NCI-H345 (cell line): Measurements from ENCODE around the gene CD63.
A peak's percentile ranks its signal among the peaks of the same experiment; 100 is the strongest.
"Not testable (repeated sequence)": the region's sequence is repeated elsewhere in the genome, so short reads cannot be mapped to it uniquely, and the experiment has no call there.

Experiments used
- DNase-seq: peaks from one replicate; lab custom pipeline; 2025; lab: John Stamatoyannopoulos, UW

CD63 gene

GRCh38 chr12:55728939-55729818 lies at the start of gene CD63:
Gene CD63 (minus strand): TSS chr12:55729009. CDS start chr12:55728341, 668 bp downstream.
- DNase-seq = peak; percentile 89

DNA sequence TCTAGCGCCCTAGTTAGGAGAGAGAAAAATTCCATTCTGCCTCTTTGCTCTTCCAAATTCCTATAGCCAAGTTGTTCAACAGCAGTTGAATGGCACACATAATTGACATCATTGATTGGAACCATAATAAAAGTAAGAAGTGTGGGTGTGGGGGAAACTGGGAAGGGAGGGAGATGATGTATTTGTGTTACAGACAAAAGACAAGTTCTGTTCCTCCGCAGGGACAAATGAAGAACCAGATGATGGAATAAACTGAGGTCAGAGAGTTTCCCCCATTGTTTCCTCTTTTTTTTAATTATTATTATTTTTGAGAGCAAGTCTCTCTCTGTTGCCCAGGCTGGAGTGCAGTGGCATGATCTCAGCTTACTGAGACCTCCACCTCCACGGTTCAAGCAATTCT lies 49.0 kb upstream of the CD63 start:
- no peak for DNase-seq

DNA sequence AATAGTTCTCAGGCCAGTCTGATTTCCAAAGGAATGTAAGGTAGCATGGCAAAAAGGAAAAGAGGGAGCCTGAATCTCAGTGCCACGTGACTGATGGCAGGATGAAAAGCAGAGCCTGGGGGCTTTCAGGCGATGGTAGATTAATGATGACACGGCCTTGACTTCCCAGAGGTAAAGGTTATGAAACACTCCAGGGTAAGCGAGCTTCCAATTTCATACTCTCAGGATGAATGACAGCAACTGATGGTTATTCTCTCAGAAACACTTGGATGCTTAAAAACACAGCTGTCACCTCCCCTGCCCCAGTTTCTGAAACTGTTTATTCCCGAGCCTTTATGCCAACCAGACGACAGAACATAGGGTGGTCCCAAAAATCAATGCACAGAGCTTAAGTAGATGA lies 42.9 kb upstream of the CD63 start:
- DNase-seq = no peak

DNA sequence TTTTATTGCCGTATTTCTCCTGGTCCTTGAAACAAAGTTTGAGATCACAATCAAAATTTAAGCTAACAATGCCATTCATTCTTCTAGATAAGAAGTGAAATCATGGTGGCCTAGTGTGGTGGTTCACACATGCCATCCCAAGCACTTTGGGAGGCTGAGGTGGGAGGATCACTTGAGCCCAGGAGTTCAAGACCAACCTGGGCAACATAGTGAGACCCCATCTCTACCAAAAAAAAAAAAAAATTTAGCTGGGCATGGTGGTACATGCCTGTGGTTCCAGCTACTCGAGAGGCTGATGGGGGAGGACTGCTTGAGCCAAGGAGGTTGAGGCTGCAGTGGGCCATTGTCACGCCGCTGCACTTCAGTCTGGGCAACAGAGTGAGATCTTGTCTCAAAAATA lies 38.3 kb upstream of the CD63 start:
- DNase-seq = no peak

DNA sequence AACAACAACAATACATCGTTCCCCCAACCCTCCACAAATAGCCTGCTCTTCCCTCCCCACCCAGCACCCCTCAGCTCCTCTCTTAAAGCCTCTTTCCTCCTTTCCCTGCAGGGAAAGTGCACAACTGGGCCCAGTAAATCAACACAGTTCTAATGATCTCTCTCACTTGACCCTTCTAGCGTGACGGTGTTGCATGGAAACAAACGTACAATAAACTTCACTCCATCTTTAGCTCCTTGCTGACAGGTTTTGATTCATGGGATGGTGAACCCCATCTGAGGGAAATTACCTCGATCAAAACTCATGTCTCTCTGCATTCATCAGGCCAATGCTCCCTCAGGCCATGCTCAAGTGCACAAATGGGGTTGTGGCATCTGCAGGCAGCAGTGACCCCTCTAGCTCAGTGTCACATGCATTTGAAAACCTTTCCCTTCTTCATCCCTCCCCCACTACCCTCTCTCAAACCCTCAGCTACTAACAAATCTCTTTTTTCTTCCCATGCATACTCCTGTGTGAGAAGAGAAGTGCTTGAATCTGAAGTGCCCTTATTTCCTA lies 37.0 kb upstream of the CD63 start:
- DNase-seq = peak; percentile 25

GRCh38 chr12:55762646-55763045 lies 33.8 kb upstream of the CD63 start:
- no peak for DNase-seq

DNA sequence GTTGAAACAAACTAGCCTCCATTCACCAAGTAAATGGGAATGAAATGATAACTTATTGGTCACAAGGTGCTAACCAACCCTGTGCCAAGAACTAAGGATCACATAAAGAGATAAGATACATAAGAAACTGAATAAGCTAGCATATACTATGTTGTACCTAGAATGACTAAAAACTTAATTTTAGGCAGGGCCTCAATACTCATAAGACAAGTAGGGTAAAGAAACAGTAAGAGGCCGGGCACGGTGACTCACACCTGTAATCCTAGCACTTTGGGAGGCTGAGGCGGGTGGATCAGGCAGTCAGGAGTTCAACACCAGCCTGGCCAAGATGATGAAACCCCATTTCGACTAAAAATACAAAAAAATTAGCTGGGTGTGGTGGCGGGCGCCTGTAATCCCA lies 31.9 kb upstream of the CD63 start:
- no peak for DNase-seq

GRCh38 chr12:55758575-55758974 lies 29.8 kb upstream of the CD63 start:
- not testable (repeated sequence) for DNase-seq

DNA sequence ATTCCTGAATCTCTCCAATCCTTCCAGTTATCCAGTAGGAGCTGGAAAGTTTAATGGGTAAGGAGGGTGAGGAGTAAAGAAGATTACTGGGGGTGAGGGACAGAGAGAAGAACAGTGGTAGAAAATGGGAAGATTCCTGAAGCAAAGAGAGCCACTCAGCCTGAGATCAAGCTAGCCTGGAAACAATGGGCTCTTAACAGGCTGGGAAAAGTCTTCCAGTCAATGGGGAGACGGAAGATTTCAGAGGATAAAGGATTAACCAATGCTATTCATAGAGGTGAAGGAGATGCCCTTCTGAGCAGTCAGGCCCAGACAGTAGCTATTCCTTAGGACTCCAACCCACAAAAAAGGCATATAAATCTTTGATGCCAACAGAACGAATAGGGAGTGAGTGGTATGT lies 28.9 kb upstream of the CD63 start:
- DNase-seq = no peak

GRCh38 chr12:55755246-55755645 lies 26.4 kb upstream of the CD63 start:
- DNase-seq = no peak

DNA sequence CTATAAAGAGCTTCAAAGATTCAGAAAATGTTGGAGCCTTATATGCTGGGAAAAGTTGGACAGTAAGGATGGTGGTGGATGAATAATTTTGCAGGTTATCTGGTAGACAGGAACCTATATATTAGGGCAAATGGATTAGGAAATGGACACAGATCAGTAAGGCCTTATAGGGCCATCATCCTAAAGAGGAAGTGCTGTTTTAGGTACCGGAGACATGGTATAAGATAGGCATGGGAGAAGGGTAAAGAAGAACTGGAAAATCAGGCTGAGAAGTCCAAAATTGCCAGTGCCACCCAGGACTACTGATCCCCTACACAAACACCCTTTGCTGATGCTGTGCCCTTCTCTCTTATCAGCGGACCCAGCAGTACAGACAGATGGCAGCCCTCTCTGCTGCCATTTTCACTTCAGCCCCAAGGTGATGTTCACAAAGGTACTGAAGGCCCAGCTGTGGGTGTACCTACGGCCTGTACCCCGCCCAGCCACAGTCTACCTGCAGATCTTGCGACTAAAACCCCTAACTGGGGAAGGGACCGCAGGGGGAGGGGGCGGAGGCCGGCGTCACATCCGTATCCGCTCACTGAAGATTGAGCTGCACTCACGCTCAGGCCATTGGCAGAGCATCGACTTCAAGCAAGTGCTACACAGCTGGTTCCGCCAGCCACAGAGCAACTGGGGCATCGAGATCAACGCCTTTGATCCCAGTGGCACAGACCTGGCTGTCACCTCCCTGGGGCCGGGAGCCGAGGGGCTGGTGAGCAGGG lies 19.6 kb upstream of the CD63 start:
- no peak for DNase-seq

GRCh38 chr12:55746913-55747231 lies 18.1 kb upstream of the CD63 start:
- DNase-seq = no peak

DNA sequence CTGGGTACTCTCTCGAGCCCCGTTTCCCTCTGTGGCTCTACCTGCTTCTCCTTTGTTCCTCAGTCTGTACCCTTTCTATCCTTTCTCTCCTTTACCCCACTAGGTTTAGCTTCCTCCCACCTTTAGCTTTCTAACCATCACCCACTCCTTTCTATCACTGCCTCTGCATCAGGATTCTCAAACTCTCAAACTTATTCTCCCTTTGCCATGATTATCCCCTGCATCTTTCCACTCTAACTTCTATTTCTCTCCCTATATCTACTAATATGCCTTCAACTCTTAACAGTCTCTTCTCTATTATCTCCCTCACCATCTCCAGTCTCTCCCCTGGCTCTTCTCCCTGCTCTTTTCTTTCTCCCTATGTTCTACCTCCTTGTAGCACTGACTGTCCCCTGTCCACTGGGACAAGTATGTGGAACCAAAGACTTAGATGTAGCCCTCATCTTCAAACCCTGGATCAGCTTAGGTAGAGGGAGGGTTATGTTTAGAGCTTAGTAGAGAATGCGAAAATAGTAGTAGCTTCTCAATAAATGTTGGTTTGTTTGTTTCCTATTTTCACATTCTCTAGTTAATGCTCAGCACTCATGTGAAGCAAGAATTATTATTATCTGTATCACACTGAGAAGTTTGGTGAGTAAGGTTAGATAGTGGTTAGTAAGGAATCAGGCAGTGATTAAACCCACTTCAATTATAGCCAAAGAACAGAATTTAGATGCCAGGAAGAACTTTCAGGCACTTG lies 17.5 kb upstream of the CD63 start:
- DNase-seq = no peak

GRCh38 chr12:55745361-55746173 lies 16.8 kb upstream of the CD63 start:
- peak; percentile 41 for DNase-seq

- no peak for DNase-seq
Observed at GRCh38 chr12:55744340-55745030, 15.7 kb upstream of the CD63 start.

DNA sequence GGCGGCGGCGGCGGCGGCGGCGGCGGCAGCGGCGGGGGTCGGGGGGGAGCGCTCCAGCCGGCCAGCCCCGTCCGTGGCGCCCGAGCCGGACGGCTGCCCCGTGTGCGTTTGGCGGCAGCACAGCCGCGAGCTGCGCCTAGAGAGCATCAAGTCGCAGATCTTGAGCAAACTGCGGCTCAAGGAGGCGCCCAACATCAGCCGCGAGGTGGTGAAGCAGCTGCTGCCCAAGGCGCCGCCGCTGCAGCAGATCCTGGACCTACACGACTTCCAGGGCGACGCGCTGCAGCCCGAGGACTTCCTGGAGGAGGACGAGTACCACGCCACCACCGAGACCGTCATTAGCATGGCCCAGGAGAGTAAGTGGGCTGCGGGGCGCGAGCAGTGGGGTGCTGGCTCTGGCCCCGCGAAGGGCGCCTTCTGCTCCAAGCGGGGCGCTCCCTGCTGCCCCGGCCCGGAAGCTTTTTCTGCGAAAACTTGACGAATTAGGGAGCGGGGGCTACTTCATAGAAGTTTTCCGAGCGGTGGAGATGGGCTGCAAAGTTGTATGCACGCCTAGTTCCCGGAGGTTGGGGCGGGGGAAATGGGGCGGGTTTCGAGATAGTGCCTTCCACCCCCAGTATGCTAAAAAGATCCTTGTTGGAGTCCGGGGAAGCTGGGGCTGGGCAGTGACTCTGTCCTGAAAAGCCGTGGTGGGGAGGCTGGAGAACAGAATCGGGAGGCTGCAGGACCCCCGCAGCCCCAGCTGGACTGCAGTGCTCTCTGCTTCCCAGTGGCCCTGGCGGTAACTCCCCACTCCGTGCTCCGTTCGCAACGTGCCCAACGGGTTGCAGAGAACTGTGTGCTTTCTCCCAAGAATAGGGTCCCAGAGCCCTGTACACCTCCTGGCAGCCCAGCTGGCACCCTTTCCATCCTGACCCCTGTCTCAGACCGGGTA lies 14.9 kb upstream of the CD63 start:
- DNase-seq = peak; percentile 37

GRCh38 chr12:55742719-55743405 lies 14.1 kb upstream of the CD63 start, which contains the start of gene GDF11:
Gene GDF11 (plus strand): TSS chr12:55743122. CDS start chr12:55743317, 195 bp downstream.
- DNase-seq = peak; percentile 81

GRCh38 chr12:55741931-55742680 lies 13.3 kb upstream of the CD63 start:
- DNase-seq = no peak
